Astrocyte of the cerebellum (primary cell): ENCODE results near the gene NTM.

ENCODE experiments used
- DNase-seq: peaks from one replicate; pipeline ENCODE4 v3.0.0-alpha.2; 2011; ENCODE audit warnings: low read depth
- H3K4me3 ChIP-seq: 2 replicates; pipeline ENCODE4 v1.5.1; 2011; ENCODE audit warnings: mild to moderate bottlenecking, low read depth, low read length, moderate library complexity
- CTCF ChIP-seq: IDR thresholded peaks from 2 replicates; pipeline ENCODE4 v1.5.1; 2012; ENCODE audit warnings: low read length, low read depth, moderate library complexity, mild to moderate bottlenecking; ENCODE audit errors: missing control alignments
- in situ Hi-C: cut with HindIII; loops from 2 replicates; pipeline ENCODE4 v1.10.0; 2017; ENCODE audit warnings: low sequenced_read_pairs

NTM gene

GRCh38 chr11:131710511-131710910 is 340.1 kb downstream of the NTM start:
- in situ Hi-C loops = no loop called here
- no peak overlapping the region for H3K4me3 ChIP-seq
- TF ChIP-seq CTCF = no peak
- DNase-seq = no peak

DNA sequence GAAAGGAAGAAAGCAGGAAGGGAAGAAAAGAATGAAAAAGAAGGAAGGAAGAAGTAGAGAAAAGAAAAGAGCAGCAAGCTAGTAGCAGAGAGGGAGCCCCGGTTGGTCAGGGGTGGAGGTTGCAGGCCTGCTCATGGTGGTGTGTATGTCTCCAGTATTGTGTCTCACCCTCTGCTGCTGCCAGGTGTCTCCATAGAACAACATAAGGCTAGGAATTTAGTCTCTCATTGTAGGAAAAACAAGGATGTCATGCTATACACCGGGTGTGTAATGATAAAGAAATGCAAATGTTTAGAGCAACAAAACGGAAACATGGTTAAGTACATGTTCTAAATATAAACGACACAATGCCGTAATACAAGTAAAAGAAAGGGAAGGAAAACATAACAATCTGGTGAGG is 342.5 kb downstream of the NTM start:
- in situ Hi-C loops = no loop called here
- H3K4me3 ChIP-seq = no peak overlapping the region
- no peak for DNase-seq
- no peak for TF ChIP-seq CTCF

DNA sequence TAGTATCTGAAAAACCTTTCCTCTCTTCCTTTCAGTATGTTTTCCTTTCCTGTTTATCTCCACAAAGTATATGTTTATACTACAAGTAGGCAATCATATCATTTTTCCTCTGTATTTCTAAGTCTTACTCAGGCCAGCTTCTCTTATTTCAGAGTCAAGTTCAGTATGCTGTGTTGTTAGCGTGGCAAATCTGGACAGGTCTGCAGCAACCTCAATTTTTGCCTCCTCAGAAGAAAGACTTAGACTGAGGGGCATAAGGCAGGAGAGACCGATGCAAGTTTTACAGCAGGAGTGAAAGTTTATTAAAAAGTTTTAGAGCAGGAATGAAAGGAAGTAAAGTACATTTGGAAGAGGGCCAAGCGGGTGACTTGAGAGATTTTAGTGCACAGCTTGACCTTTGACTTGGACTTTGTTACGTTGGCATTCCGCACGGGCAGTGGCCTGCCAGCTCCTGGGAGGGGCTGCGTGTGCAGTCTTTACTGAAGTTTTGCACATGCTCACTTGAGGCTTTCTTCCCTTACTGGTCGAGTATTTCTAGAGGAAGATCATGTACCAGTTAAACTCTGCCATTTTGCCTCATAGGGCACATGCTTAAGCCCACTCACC is 343.2 kb downstream of the NTM start:
- no peak for TF ChIP-seq CTCF
- in situ Hi-C loops = no loop called here
- DNase-seq = no peak
- no peak overlapping the region for H3K4me3 ChIP-seq

- no peak for TF ChIP-seq CTCF
- DNase-seq = no peak
- no peak overlapping the region for H3K4me3 ChIP-seq
- in situ Hi-C loops = no loop called here
Observed at GRCh38 chr11:131717616-131718015, 347.2 kb downstream of the NTM start.

- TF ChIP-seq CTCF = no peak
- no peak overlapping the region for H3K4me3 ChIP-seq
- no peak for DNase-seq
- in situ Hi-C loops = no loop called here
Observed at GRCh38 chr11:131723088-131723487, 352.7 kb downstream of the NTM start.

DNA sequence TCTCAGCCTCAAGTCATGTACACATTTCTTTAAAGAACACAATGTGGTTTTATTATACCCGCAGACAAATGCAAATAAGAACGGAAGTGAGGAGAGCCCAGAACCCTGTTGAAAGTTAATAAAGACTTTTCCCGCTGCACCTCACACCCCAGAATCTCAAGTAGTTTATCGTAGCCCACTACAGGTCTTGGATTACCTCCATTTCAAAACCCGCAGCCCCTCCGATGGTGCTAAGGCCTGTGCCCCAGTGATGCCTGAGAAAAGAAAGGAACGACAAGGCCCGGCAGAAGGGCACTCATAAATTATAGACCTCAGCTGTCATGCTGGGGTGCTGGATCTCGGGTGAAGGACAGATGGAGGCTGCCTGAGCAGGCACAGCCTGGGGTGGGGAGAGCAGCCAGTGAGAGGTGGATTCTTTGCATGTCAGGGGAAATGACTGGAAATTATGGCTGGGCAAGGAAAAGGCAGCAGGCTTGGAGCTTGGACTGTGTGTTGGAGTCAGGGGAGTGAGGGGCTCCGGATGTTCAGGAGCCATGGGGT is 354.1 kb downstream of the NTM start:
- in situ Hi-C loops = no loop called here
- H3K4me3 ChIP-seq = no peak overlapping the region
- no peak for DNase-seq
- no peak for TF ChIP-seq CTCF
